DMS53 (cell line): ENCODE data around the gene TSN.
A peak's percentile ranks its signal among the peaks of the same experiment; 100 is the strongest.

ENCODE experiments used
- DNase-seq: peaks from one replicate; lab custom pipeline; 2025; lab: John Stamatoyannopoulos, UW

The TSN gene

DNA sequence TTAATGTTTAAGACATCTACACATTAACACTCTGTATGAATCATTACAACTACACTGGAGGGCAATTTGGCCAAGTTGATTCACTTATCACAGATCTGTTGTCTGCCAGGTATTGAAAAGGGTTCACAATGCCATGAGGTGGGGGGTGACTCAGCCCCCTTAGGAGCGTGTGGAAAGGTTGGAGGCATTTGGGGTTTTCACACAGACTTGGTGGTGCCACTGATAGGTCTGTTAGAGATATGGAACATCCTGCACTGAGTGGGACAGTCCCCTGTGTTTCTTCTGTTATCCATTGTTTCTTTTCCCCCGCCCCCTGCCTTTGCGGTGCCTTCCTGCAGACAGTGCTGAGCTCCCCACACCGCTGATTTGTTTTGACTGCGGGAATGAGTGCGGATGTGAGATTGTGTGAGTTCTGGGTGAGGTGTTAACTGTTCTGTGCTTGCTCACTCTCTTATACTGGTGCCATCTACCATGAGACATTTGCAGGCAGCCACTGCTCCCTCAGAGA, 9.3 kb upstream of the TSN start:
- DNase-seq = no peak

DNA sequence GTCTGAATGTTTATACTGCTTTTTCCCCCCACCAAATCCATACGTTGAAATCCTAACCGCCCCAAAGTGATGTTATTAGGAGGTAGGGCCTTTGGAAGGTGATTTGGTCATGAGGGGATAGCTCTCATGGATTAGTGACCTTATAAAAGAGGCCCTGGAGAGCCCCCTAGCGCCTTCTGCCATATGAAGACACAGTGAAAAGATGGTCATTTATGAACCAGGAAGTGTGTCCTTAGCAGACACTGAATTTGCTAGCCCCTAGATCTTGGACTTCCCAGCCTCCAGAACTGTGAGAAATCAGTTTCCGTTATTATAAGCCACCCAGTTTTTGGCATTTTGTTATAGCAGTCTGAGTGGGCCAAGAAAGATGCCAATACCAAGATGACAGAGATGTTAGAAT, 7.2 kb upstream of the TSN start:
- DNase-seq = peak; percentile 31

DNA sequence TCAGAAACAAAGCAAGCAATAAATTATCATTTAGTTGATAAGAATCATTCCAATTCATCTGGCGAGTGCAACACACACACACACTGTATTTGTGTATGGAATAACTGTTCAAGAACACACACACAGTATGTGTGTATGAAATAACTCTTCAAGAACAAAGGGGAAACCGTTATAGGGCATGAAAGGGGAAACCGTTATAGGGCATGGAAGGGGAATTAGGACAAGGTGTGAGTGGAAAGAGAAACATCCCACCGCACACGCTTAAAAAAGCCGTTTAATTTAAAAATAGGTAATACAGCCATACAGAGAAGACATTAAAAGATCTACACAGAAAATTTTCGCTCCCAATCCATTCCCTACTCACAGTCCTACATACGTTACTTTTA, 607 bp upstream of the TSN start:
- DNase-seq = peak; percentile 29

DNA sequence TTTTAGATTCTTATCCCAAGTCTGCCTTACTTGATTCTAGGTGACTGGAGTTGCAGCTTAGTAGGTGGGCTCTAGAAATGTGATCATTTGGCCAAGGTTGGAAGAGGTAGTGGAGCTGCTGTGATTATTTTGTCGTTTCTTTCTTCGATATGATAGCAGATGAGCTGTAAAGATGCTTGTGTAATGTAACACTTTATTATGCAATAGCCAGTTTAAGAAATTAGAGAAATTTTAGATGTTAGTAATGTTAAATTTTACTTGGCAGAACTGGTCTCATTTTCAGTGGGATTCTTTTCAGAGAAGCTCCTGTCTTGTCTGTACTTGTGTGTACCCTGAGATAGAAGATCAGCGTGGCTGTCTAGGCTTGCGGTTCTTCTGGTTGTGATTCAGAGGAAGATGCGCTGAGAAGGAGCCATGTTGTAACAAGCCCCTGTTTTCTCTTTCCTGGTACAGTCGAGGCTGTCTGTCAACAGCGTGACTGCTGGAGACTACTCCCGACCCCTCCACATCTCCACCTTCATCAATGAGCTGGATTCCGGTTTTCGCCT, 9.3 kb downstream of the TSN start:
- no peak for DNase-seq

DNA sequence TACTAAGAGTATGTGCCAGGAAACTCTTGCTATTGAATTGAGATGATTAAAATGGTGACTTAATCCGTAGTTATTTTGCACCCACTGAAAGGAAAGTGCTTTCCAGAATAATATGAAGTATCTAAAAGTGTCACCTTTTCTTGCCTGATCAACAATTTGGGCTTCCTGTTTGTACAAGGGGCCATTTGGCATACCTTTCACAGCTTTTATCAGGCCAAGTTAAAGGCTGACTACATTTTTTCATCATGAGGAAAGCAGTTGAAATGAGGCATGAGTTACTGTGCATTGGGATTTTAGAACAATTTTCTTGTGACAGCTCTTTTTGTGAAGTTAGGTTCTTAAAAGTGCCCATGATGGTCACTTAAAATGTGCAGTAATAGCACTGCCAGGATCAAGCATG, 11.2 kb downstream of the TSN start:
- no peak for DNase-seq

DNA sequence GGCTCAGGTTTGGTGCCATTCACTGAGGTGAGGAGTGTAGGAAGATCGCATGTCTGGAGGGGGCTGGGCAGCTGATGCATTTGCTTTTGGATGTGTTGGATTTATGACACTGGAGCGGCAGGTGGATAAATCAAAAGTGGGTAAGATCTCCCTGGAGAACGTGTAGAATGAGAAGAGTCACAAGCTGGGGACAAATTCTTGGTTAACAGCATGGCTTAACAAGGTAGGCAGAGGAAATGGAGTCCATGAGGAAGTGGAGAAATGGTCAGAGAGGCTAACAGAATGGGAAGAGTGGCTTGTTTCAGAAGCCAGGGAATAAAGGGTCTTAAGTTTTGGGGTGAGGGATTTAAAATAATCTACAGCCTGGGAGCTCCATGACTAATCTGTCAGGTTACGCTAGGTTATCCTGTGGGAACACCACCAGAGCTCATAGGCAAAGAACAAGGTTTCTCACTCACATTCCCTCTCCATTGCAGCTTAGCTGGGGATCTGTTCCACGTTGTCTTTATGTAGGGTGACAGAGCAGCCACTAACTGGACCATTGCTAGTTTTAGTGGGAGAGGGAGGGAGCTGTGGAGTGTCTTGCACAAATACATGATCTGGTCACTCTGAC, 12.8 kb downstream of the TSN start:
- DNase-seq = no peak

DNA sequence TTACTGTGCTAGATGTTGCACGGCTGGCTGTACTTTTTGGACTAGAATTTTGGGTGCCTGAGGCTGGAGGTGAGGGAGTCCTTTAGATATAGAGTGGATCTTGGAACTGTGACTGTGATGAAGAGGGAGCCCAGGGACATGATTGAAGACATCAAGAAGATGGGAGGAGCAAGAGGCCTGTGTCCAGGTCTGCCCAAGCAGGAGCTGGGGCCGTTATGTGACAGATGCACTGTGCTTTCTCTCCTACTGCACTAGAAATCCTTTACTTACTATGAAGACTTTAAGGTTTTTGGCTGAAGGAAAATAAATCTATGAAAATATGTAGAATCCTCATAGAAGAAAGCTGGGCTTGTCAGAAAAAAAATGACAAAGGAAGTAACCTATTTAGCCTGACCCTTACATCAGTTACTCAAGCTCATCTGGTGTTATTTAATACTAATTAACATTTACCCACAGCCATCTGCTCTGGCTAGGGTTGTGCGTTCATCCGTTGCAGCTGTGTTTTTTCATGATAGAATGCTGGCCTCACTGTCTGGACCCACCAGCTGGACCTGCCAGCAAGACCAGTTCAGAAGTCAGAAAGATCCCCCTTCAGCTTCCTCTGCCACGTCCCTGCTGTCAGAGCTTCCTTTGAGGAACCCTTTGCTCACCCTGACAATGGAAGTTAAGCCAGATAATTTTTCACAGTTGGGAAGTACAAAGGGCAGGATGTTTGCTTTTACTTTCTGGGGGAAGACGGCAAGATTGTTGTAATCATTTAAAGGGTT, 16.7 kb downstream of the TSN start:
- DNase-seq = peak; percentile 72

DNA sequence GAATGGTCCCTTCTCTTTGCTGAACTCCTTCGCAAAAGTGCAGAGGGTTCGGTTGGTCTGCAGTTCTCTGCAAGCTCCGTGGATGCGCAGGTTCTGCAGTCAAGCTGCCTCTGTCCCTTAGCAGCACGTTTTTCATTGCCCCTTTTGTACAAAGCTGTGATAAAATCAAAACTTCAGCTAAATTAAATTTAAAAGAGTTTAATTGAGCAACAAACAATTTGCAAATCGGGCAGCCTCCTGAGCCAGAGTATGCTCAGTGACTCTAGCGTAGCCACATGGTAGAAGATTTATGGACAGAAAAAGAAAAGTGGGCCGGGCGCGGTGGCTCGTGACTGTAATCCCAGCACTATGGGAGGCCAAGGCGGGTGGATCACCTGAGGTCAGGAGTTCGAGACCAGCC, 18.8 kb downstream of the TSN start:
- DNase-seq = no peak

DNA sequence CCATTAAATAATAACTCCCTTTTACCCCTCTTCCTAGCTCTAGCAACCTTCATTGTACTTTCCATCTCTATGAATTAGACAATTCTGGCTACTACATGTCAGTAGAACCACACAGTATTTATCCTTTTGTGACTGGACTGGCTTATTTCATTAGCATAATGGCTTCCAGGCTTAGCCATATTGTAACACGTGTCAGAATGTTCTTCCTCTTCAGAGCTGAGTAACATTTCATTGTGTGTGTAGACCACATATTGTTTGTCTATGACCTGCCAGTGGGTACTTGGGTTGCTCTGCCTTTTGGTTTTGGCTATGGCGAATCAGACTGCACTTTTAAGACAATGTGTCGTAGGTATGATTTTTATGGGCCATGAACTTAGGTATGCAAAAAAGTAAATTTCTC, 20.9 kb downstream of the TSN start:
- DNase-seq = peak; percentile 22

DNA sequence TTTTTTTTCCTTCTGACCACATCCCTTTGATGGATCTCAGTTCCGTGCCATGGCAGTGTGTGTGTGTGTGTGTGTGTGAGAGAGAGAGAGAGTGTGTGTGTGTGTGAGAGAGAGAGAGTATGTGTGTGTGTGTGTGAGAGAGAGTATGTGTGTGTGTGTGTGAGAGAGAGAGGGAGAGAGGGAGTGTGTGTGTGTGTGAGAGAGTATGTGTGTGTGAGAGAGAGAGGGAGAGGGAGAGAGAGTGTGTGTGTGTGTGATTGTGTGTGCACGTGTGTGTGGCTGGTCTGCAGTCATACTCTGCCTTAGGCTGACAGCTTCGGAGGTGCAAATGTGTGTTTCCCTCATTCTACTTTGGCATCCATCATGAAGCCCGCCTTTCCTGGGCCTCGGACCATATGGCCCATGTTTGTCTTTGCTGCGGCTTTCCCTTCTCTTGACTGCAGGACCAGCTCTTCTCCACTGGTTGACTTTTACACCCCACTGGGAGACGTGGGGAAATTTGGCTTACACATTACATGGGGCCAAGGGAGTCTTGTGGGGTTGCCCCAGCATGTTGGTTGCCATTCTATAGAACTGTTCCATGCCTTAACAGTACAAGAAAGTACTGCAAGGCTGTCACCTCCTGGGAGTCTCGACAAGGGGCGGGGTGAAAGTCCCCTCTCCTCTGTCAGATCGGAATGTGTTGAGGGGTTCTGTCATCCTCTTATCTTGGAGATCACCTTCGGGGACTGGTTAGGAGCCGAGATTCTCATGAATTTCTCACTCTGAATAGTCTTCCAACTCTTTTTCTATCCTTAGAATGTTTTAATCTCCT, 21.6 kb downstream of the TSN start:
- peak; percentile 59 for DNase-seq

DNA sequence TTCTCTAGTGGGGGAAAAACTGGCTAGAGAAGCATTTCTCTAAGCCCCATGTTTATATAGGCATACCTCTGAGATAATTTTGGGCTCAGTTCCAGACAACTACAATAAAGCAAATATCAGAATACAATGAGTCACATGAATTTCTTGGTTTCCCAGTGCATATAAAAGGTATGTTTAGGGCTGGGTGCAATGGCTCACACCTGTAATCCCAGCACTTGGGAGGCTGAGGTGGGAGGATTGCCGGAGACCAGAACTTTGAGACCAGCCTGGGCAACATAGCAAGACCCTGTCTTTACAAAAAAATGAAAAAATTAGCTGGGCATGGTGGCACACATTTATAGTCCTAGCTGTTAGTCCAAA, 22.2 kb downstream of the TSN start:
- DNase-seq = peak; percentile 87

DNA sequence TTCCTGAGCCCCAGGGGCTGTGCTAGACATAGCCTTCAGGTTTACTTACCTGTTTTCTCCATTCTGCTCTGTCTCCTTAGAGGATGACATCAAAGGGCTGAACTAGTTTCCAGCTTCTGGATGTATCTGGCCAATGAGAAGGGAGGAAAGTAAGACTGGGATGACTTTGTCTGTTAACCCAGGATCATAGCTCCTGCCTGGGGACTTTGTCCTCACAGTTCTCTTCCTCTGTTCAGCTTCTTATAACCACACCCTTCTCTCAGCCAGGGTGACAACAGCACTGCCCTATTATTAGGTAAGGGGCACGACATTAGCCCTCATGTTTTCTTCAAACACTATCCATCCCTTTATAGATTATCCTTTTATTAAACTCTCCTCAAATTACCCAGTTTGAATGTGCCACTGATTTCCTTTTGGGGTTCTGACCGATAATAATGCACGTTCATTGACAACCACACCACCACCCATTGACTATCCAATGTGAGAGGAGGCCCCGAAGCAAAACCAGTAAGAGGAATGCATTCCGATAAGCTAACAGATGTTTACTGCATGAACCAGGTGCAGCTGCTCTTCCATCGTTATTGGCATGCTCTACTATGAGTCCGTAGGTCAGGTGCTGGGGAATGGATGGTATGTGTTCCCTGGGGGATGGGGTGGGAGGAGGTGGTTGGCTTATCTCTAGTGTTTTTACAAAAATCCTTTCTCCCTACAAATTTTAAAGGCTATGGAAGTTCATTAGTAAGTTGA, 23.5 kb downstream of the TSN start:
- DNase-seq = peak; percentile 41

DNA sequence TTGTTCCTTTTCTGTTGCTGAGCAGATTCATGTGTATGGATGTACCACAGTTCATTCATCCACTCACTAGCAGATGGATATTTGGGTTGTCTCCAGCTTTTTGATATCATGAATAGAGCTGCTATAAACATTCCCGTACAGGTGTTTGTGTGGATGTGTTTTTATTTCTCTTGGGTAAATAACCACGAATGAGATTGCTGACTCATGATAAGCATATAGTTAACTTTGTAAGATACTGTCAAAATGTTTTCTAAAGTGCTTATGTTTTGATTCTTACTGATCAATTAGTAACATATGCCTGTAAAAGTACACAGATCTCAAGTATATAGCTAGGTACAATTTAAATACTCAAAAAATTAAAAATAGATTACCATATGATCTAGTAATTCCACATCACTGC, 27.7 kb downstream of the TSN start:
- DNase-seq = no peak

DNA sequence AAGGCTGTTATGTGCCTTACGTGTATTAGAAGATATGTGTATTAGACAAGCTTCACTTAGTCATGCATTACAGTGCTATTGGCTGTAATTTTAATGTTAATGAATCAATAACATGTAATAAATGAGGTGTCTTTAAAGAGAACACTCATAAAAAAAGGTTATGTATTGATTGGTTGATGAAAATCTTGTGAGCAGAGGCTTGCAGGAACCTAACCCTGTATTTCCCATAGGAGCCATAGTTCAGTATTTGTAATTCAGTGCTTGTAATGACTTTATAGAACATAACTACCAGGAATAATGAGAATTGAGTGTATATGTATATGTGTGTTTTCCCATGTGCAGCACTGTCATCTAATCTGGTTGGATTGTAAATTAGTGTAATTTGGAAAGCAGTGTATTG, 33.2 kb downstream of the TSN start:
- no peak for DNase-seq

DNA sequence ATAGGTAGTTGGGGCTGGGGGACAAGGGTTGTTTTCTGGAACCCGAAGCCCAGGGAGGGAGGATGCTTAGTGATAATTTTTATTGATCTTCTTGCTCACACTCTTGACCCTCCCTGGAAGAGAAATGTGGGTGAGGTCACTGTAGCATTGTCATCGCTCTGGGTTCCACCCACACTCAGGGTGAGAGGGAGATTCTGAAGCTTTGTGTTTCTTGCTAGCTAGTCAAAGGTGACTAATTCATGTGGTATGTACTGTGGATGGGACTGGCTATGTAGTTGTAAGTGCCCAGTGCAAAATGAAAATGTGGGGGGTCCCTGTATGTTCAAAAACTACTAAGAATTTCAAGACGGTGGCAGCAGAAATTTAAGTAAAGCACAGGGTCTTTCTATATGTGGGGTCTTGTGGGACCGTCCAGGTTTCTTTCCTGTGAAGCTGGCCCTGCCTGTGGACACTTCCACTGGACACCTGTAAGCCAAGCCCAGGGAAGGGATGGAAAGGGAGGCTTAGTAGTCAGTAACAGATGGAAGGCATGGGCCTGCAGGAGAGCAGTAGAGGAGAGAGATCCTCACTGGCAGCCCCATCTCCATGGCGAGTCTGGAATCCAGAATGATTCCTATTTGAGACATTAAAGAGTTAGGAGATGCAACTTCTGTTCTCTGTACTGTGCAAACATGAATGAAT, 35.0 kb downstream of the TSN start:
- DNase-seq = peak; percentile 77

DNA sequence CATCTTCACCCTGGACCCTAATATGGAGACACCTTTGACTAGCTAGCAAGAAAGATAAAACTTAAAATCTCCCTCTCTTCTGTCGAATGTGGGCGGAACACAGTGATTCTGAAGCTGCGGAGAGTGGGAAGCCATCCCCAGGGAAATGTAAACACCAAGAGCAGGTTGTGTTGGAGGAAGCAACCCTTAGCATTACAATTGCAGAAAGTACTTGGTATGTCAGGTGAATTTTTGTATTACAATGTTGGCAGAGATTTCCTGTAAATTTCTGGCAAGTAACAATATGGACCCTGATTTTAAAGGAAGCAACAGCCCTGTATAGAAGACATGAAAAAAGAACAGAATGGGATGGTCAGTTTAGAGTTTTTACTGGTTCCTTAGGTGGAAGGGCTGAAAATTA, 35.8 kb downstream of the TSN start:
- DNase-seq = no peak

DNA sequence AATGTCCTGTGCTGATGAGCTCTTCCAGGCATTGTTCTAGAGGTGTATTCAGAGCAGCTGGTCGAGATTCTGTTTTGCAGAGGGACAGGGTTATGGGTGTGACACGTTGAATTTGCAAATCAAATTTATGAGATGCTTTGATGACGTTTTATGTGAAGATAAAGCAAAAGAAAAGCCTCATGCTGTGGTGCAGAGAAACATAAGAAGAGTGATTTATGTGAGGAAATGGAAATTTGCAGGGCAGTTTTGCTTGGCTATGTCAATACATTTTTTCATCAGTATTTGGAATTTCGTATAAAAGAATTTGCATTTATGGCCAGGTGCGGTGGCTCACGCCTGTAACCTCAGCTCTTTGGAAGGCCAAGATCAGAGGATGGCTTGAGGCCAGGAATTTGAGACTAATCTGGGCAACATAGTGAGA, 36.4 kb downstream of the TSN start:
- no peak for DNase-seq

DNA sequence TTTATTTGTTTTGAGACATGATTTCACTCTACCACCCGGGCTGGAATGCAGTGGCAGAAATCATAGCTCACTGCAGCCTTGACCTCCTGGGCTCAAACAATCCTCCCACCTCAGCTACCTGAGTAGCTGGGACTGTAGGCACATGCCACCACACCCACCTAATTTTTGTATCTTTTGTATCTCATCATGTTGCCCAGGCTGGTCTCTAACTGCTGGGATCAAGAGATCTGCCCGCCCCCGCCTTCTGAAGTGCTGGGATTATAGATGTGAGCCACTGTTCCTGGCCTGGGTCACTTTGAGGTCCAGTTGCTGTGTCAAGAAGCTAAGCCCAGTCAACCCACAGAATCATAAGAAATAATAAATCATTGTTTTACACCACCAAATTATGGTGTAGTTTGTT, 38.4 kb downstream of the TSN start:
- DNase-seq = no peak

DNA sequence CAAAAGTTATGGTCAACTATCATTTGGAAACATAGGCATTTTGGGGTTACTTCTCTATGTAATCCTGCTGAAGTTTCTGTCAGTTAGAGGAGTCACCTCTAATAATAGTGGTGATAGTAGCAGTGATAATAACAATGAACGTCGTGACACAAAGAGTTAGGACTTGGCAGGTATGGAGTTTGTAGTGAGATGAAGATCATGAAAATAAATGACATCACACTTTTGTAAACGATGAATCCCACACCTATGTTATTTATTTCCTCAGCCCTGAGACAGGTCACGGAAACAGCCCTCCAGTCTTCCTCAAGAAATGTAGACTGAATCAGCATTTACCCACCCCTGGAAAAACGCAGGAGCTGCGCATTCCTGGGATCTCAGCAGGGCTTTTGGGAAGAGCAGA, 38.8 kb downstream of the TSN start:
- no peak for DNase-seq

DNA sequence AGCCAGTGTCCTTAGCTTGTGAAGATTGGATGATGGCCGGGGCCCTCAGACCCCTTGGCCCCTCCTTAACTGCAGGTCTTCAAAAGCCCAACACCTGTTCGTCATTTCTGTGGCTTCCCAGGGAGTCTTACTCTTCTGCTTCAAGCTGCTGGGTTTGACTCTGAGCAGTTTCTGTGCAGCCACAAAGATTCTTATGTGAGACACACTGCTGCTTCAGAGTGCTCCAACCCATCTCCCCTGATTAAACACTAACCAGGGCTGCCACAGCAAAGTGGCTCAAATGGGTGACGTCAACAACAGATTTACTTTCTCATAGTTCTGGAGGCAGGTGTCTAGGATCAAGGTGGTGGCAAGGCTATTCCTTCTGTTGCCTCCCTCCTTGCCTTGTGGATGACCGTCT, 40.8 kb downstream of the TSN start:
- DNase-seq = peak; percentile 35

DNA sequence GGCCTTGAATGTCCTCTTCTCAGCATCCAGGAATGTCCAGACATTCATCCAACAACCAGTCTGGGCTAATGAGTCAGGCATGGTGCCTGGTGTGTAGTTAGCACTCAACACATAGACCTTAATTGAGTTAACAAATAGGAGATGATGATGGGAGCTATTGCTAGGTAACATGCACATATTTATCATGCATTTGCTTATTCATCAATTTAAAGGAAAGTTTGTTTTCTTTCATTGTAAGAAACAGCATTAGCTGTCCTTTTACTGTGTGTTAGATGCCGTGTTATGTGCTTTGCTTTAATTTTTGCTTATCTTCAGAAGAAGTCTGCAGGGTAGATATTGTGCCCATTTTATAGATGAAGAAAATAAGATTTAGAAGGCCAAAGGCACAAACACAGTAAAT, 43.2 kb downstream of the TSN start:
- DNase-seq = no peak
